H9 (cell line): Measurements from ENCODE around the gene DNMBP. TPM values are rescaled to one million over a fixed set of nuclear protein-coding genes. Genes with fewer than 3 reads are reported as not detected.

Experiments
- DNase-seq: peaks from one replicate; pipeline ENCODE4 v3.0.0-alpha.2; 2017
- H2AFZ ChIP-seq: one replicate; pipeline ENCODE4 v1.6.1; 2013; ENCODE audit warnings: mild to moderate bottlenecking, low read length, control low read depth, moderate library complexity
- H2AK5ac ChIP-seq: 2 replicates; pipeline ENCODE4 v1.6.1; 2013; ENCODE audit warnings: low read length, control low read depth, mixed read lengths; ENCODE audit not compliant: insufficient read length
- H2BK120ac ChIP-seq: one replicate; pipeline ENCODE4 v1.6.1; 2013; ENCODE audit warnings: low read depth, mild to moderate bottlenecking, low read length, control low read depth, inconsistent platforms; ENCODE audit not compliant: poor library complexity, severe bottlenecking
- H2BK12ac ChIP-seq: 2 replicates; pipeline ENCODE4 v1.6.1; 2013; ENCODE audit warnings: low read length, control low read depth, mixed read lengths, low read depth; ENCODE audit not compliant: insufficient read length
- H2BK15ac ChIP-seq: 2 replicates; pipeline ENCODE4 v1.6.1; 2013; ENCODE audit warnings: low read depth, low read length, control low read depth
- H2BK20ac ChIP-seq: one replicate; pipeline ENCODE4 v1.6.1; 2013; ENCODE audit warnings: low read depth, mild to moderate bottlenecking, low read length, control low read depth, inconsistent platforms; ENCODE audit not compliant: poor library complexity, severe bottlenecking
- H2BK5ac ChIP-seq: 2 replicates; pipeline ENCODE4 v1.6.1; 2013; ENCODE audit warnings: low read length, control low read depth, mixed read lengths; ENCODE audit not compliant: insufficient read length
- H3K14ac ChIP-seq: 2 replicates; pipeline ENCODE4 v1.6.1; 2013; ENCODE audit warnings: low read length, control low read depth; ENCODE audit not compliant: insufficient read depth
- H3K18ac ChIP-seq: 2 replicates; pipeline ENCODE4 v1.6.1; 2013; ENCODE audit warnings: low read depth, mild to moderate bottlenecking, mixed read lengths, low read length, control low read depth; ENCODE audit not compliant: insufficient read length
- H3K23ac ChIP-seq: 2 replicates; pipeline ENCODE4 v1.6.1; 2013; ENCODE audit warnings: low read length, control low read depth, mixed read lengths, low read depth; ENCODE audit not compliant: insufficient read length
- H3K23me2 ChIP-seq: 2 replicates; pipeline ENCODE4 v1.6.1; 2013; ENCODE audit warnings: low read depth, mild to moderate bottlenecking, mixed read lengths, low read length, control low read depth; ENCODE audit not compliant: insufficient read length, poor library complexity, severe bottlenecking
- H3K27ac ChIP-seq: 2 replicates; pipeline ENCODE4 v1.5.1; 2013; ENCODE audit warnings: low read length, control low read depth, mixed read lengths, low read depth; ENCODE audit not compliant: insufficient read length
- H3K27me3 ChIP-seq: 2 replicates; pipeline ENCODE4 v1.6.1; 2013; ENCODE audit warnings: low read length, control low read depth, inconsistent platforms; ENCODE audit not compliant: insufficient read depth
- H3K4ac ChIP-seq: 2 replicates; pipeline ENCODE4 v1.6.1; 2013; ENCODE audit warnings: low read depth, mild to moderate bottlenecking, control low read depth, inconsistent platforms, low read length, moderate library complexity
- H3K4me1 ChIP-seq: 2 replicates; pipeline ENCODE4 v1.6.1; 2013; ENCODE audit warnings: low read length, control low read depth, inconsistent platforms; ENCODE audit not compliant: insufficient read depth
- H3K4me2 ChIP-seq: 2 replicates; pipeline ENCODE4 v1.6.1; 2013; ENCODE audit warnings: low read length, control low read depth, mixed read lengths; ENCODE audit not compliant: insufficient read length, insufficient read depth
- H3K56ac ChIP-seq: 2 replicates; pipeline ENCODE4 v1.6.1; 2013; ENCODE audit warnings: low read depth, mild to moderate bottlenecking, mixed read lengths, low read length, control low read depth; ENCODE audit not compliant: insufficient read length
- H3K79me1 ChIP-seq: 2 replicates; pipeline ENCODE4 v1.6.1; 2013; ENCODE audit warnings: low read depth, mild to moderate bottlenecking, moderate library complexity, low read length, control low read depth, inconsistent platforms; ENCODE audit not compliant: insufficient read depth, poor library complexity, severe bottlenecking
- H3K79me2 ChIP-seq: 2 replicates; pipeline ENCODE4 v1.6.1; 2013; ENCODE audit warnings: low read length, control low read depth, inconsistent platforms; ENCODE audit not compliant: insufficient read depth
- H3K9ac ChIP-seq: 2 replicates; pipeline ENCODE4 v1.6.1; 2013; ENCODE audit warnings: low read length, control low read depth, mixed read lengths; ENCODE audit not compliant: insufficient read length; ENCODE audit errors: extremely low read depth
- H3K9me3 ChIP-seq: one replicate; pipeline ENCODE4 v1.6.1; 2013; ENCODE audit warnings: low read depth, low read length, inconsistent platforms; ENCODE audit not compliant: control insufficient read depth
- H3T11ph ChIP-seq: one replicate; pipeline ENCODE4 v1.6.1; 2013; ENCODE audit warnings: mild to moderate bottlenecking, low read length, control low read depth, inconsistent platforms
- H4K20me1 ChIP-seq: one replicate; pipeline ENCODE4 v1.6.1; 2013; ENCODE audit not compliant: control insufficient read depth, insufficient read length, insufficient read depth
- H4K5ac ChIP-seq: 2 replicates; pipeline ENCODE4 v1.6.1; 2013; ENCODE audit warnings: low read depth, mild to moderate bottlenecking, mixed read lengths, low read length, control low read depth; ENCODE audit not compliant: insufficient read length
- H4K8ac ChIP-seq: replicated peaks from 2 replicates; pipeline ENCODE4 v1.6.1; 2013; ENCODE audit warnings: low read length, control low read depth, mixed read lengths, low read depth; ENCODE audit not compliant: insufficient read length
- H4K91ac ChIP-seq: 2 replicates; pipeline ENCODE4 v1.6.1; 2013; ENCODE audit warnings: low read depth, mild to moderate bottlenecking, moderate library complexity, mixed read lengths, low read length, control low read depth; ENCODE audit not compliant: insufficient read length
- H3K27ac Mint-ChIP-seq, 3 experiments: 2 replicates in 2 of 3; 3 replicates in 1 of 3; pipeline ENCODE4 v1.8.0; 2020 to 2021; ENCODE audit warnings: mixed read lengths in 3 of 3, mild to moderate bottlenecking in 1 of 3, moderate library complexity in 1 of 3
- H3K27me3 Mint-ChIP-seq: 2 replicates; pipeline ENCODE4 v1.8.0; 2021; ENCODE audit warnings: low read depth, mild to moderate bottlenecking, moderate library complexity, mixed read lengths
- H3K36me3 Mint-ChIP-seq, 3 experiments: 2 replicates in 2 of 3; 3 replicates in 1 of 3; pipeline ENCODE4 v1.8.0; 2020 to 2021; ENCODE audit warnings: low read depth in 3 of 3, mixed read lengths in 3 of 3; ENCODE audit not compliant: insufficient read depth in 1 of 3
- H3K4me1 Mint-ChIP-seq, 2 experiments: 2 replicates each; pipeline ENCODE4 v1.8.0; 2020; ENCODE audit warnings: mixed read lengths in 2 of 2
- H3K4me3 Mint-ChIP-seq, 2 experiments: 2 replicates in 1 of 2; 3 replicates in 1 of 2; pipeline ENCODE4 v1.8.0; 2020 to 2021; ENCODE audit warnings: mild to moderate bottlenecking in 2 of 2, mixed read lengths in 2 of 2, moderate library complexity in 1 of 2
- H3K9me3 Mint-ChIP-seq, 2 experiments: 2 replicates in 1 of 2; 3 replicates in 1 of 2; pipeline ENCODE4 v1.8.0; 2020; ENCODE audit warnings: mild to moderate bottlenecking in 2 of 2, mixed read lengths in 2 of 2, moderate library complexity in 1 of 2
- WGBS: extraction: QIAGEN DNeasy Blood & Tissue Kit; methylation state at CpG from one replicate; pipeline ENCODE4 v1.1.7; 2013; ENCODE audit warnings: missing lambda C conversion rate, low lambda C conversion rate, mixed read lengths; ENCODE audit not compliant: insufficient read length; ENCODE audit errors: extremely low coverage; 5-methylcytosine and 5-hydroxymethylcytosine counted together
- total RNA-seq: library from RNA; stranded (reverse); gene quantifications from 2 replicates; pipeline ENCODE4 v1.2.1, GENCODE V29; 2021
- TF ChIP-seq, protein P1 (sequence below): fragments of 200-600 bp; sonication (generic); conservative IDR thresholded peaks from 3 replicates; pipeline ENCODE4 v1.8.0; 2021; ENCODE audit warnings: antibody characterized with exemption, mild to moderate bottlenecking

The DNMBP gene
- total RNA-seq, 1 experiment from 2014 or later = 25.6 TPM

DNA sequence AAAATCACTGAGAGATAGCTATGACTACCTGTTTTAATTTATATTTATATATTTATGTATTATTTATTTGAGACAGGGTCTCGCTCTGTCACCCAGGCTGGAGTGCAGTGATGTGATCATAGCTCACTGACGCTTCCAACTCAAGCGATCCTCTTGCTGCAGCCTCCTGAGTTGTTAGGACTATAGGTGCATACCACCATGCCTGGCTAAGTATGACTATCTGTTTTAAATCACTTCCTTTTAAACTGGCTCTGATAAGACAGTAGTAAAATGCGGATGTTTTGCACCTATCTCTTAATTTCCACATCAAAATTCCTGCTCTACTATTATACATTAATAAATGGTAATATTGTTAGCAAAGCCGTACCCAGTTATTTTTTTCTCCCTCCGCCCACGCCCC is 41.8 kb downstream of the DNMBP start:
- Histone ChIP-seq H2BK12ac (no peak overlapping the region), H3K27me3 (no peaks in the 10 kb centered on the region), H3K27ac (no peak overlapping the region), H4K20me1 (no peaks in the 10 kb centered on the region), H3K23ac (no peak overlapping the region), H2AK5ac (no peak overlapping the region), H3K79me2 (no peaks in the 10 kb centered on the region), H3K79me1 (no peaks in the 10 kb centered on the region), H4K5ac (no peak overlapping the region), H2BK15ac (no peak overlapping the region), H3T11ph (no peak overlapping the region), H3K4me1 (no peaks in the 10 kb centered on the region), H4K8ac (no peak overlapping the region), H3K9me3 (no peaks in the 10 kb centered on the region), H3K56ac (no peak overlapping the region), H2BK20ac (no peak overlapping the region), H3K9ac (no peak overlapping the region), H2AFZ (no peak overlapping the region), H4K91ac (no peak overlapping the region), H2BK5ac (no peak overlapping the region), H2BK120ac (no peak overlapping the region), H3K18ac (no peak overlapping the region), H3K4ac (no peak overlapping the region), H3K14ac (no peak overlapping the region), H3K23me2 (no peaks in the 10 kb centered on the region), H3K4me2 (no peak overlapping the region)
- Mint-ChIP-seq H3K27me3 (no peaks in the 10 kb centered on the region), H3K36me3 (peaks cover 7 to 20% (median 14%) of the 10 kb centered on the region in 3 experiments), H3K9me3 (peaks cover 0 to 2% of the 10 kb centered on the region in 2 experiments; a peak in 2 of 5 replicates), H3K27ac (no peak overlapping the region; a peak in 2 of 7 replicates), H3K4me3 (no peak overlapping the region), H3K4me1 (0 out of 4 replicates have a peak, but pooled peaks cover 0 to 3% of the 10 kb centered on the region in 2 experiments)
- WGBS = no CpG with 5 or more reads among the region's 7 CpGs
- DNase-seq = no peak
- TF ChIP-seq, protein P1, sequence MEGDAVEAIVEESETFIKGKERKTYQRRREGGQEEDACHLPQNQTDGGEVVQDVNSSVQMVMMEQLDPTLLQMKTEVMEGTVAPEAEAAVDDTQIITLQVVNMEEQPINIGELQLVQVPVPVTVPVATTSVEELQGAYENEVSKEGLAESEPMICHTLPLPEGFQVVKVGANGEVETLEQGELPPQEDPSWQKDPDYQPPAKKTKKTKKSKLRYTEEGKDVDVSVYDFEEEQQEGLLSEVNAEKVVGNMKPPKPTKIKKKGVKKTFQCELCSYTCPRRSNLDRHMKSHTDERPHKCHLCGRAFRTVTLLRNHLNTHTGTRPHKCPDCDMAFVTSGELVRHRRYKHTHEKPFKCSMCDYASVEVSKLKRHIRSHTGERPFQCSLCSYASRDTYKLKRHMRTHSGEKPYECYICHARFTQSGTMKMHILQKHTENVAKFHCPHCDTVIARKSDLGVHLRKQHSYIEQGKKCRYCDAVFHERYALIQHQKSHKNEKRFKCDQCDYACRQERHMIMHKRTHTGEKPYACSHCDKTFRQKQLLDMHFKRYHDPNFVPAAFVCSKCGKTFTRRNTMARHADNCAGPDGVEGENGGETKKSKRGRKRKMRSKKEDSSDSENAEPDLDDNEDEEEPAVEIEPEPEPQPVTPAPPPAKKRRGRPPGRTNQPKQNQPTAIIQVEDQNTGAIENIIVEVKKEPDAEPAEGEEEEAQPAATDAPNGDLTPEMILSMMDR = no peak
